Measurements from ENCODE around the gene TMIE.

TMIE gene

GRCh38 chr3:46711760-46712159, 10.6 kb downstream of the TMIE start:
- H3K27ac ChIP-seq, result no peak overlapping the region
- no peak for TF ChIP-seq ZFX (IDR thresholded peaks at IDR 0.05)
- TF ChIP-seq CTCF (conservative IDR thresholded peaks at IDR 0.05), result no peak

- no peak overlapping the region for H3K27ac ChIP-seq
- TF ChIP-seq ZFX (IDR thresholded peaks at IDR 0.05), result no peak
- no peak for TF ChIP-seq CTCF (conservative IDR thresholded peaks at IDR 0.05)
Observed at GRCh38 chr3:46712191-46713049, 11.2 kb downstream of the TMIE start.

- no peak overlapping the region for H3K27ac ChIP-seq
- TF ChIP-seq CTCF (conservative IDR thresholded peaks at IDR 0.05), result no peak
- no peak for TF ChIP-seq ZFX (IDR thresholded peaks at IDR 0.05)
Observed at GRCh38 chr3:46713050-46713897, 12.1 kb downstream of the TMIE start.

GRCh38 chr3:46713898-46714552, 12.8 kb downstream of the TMIE start:
- TF ChIP-seq ZFX (IDR thresholded peaks at IDR 0.05) (no peak), CTCF (conservative IDR thresholded peaks at IDR 0.05) (no peak)
- H3K27ac ChIP-seq, result no peak overlapping the region

GRCh38 chr3:46714728-46715506, 13.7 kb downstream of the TMIE start:
- no peak for TF ChIP-seq CTCF (conservative IDR thresholded peaks at IDR 0.05)
- no peak for TF ChIP-seq ZFX (IDR thresholded peaks at IDR 0.05)
- no peak overlapping the region for H3K27ac ChIP-seq

- no peak overlapping the region for H3K27ac ChIP-seq
- TF ChIP-seq CTCF (conservative IDR thresholded peaks at IDR 0.05) (no peak), ZFX (IDR thresholded peaks at IDR 0.05) (no peak)
Observed at GRCh38 chr3:46715507-46716175, 14.4 kb downstream of the TMIE start.

Measured in C4-2B (cell line).